Activated CD4-positive, alpha-beta T cell treated with anti-CD3 and anti-CD28 coated beads, Interleukin-2, amount 50 U/mL, for 48 hours (primary cell): ENCODE results near the gene CALHM4.
"Not testable (repeated sequence)": the region's sequence is repeated elsewhere in the genome, so short reads cannot be mapped to it uniquely, and the experiment has no call there.

Source experiments
- DNase-seq, 2 experiments: peaks; one replicate each; pipeline ENCODE4 v3.0.0-alpha.2; 2020

The CALHM4 gene

DNA sequence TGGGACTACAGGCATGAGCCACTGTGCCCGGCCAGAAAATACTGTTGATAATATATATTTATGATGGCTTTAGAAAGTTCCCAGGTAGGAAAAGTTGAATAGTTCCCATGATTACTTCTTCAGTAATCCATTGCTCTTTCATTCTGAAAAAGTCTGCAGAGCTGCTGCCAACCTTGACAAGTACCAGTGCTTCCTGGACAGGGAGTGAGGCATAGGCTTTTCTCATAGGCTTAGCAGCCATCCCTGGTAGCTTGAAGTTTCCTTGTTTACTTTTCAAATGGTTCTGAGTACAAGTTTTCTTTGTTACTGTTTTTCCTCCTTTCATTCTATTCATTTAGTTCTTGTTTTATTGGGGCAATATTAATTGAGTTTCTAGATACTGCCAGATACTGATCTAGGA, 25.6 kb downstream of the CALHM4 start:
- no peak for DNase-seq

DNA sequence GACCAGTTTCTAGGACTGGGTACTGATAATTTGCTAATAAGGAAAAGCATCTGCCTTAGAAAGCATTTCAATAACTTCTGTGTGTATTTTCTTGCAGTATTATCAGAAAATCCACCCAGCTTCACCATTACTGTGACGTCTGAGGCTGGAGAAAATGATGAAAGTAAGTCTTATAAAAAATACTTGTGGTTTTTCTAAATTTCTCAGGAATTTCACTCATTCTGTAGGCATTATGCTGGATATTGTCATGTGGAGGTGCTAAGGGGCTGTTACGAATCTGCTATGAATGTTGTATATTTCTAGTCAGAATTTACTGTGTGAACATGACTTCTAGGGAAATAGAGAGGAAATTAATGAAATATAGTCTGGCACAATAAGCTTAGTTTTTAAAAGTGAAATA, 26.6 kb downstream of the CALHM4 start:
- DNase-seq = no peak

DNA sequence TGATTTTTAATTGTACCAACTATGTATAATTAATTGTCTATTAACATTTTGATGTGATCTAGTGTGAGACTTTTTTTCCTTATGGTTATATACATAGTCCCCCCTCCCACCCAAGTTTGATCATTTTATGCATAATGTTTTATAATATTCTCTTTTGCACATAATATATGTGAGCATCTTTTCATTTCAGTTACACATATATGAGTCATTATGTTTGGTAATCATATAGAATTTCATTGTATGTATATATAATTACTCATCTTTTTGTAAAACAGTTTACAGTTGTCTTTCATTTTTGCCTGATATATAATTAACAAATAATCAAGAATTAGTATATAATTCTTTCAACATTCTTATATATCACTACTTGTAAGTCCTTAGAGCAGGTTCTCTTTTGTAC, 32.7 kb downstream of the CALHM4 start:
- DNase-seq = no peak

DNA sequence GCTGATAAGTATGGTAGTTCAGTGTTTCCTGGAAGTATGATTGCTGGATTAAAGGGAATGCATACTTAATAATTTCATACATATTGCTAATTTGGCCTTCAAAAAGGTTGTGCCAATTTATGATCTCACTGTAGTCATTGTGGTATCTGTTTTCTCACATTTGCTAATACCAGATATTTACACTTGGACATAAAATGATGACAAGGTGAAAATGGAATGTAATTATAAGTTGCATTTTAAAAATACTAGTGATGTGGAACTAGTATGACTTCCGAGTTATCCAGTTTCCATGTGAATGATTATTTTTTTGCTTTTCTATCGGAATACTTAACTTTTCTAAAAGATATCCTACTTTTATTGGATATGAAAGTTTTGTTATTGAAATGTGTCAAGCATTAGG, 33.2 kb downstream of the CALHM4 start:
- DNase-seq = no peak

DNA sequence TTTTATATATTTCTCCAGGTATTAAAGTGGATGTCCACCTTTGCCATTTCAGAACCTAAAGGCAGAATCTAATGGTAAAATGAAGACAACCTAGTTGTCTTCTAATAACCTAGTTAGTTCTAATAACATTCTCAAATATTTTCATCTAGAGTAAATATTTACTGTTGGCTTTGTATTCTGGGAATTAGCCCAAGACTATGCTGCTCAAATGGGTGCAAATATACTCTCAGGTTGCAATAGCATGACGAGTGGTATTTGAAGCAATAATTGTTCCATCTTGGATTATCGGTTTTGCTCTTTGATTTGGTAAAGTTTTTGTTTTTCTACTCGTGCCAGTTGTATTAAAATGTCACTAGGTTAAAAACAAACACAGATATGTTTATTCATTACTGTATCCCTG, 41.7 kb downstream of the CALHM4 start:
- DNase-seq = no peak

DNA sequence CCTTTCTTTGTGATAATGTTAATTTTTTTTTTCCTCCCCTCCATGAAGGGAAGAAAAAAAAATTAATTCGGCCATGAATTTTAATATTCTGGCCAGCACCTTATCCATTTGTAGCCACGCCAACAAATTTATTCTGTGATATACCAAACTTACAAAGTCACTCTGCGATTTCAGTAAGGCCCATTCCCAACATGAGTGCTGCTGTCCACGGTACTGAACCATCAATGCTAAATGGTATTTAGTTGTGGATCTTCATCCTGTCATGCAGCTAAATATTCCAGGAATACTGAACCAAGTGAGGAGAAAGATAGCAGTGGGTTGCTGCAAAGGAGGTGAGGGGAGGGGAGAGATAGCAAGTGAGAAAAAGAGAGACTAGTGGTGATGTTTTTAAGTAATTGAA, 43.3 kb downstream of the CALHM4 start:
- DNase-seq = no peak

DNA sequence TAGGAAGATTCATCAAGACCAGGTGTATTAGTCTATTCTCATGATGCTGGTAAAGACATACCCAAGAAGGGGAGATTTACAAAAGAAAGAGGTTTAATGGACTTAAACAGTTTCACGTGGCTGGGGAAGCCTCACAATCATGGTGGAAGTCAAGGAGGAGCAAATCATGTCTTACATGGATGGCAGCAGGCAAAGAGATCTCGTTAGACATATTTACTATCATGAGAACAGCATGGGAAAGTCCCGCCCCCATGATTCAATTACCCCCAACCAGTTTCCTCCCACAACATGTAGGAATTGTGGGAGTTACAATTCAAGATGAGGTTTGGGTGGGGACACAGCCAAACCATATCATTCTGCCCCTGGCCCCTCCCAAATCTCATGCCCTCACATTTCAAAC, 50.4 kb downstream of the CALHM4 start:
- not testable (repeated sequence) for DNase-seq

DNA sequence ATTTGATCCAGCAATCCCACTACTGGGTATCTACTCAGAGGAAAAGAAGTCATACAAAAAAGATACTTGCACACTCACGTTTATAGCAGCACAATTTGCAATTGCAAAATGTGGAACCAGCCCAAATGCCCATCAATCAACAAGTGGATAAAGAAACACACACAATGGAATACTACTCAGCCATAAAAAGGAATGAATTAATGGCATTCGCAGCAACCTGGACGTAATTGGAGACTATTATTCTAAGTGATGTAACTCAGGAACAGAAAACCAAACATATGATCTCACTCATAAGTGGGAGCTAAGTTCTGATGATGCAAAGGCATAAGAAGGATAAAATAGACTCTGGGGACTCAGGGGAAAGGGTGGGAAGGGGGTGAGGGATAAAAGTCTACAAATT, 51.3 kb downstream of the CALHM4 start:
- DNase-seq = not testable (repeated sequence)

DNA sequence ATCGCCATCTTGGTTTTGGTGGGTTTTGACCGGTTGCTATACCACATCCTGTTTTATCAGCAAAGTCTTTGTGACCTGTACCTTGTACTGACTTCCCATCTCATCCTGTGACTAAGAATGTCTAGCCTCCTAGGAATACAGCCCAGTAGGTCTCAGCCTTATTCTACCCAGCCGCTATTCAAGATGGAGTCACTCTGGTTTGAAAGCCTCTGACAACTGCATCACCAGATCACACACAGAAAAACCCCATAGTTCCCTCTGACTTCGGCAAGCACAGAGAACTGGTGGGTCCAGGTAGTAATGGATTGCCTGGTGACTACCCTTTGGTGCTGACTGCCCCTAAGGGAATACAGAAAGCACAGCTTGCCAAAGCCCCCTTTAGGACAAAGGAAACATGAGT, 52.4 kb downstream of the CALHM4 start:
- DNase-seq = no peak
